Measurements from ENCODE around the gene OR2Y1.

The OR2Y1 gene

DNA sequence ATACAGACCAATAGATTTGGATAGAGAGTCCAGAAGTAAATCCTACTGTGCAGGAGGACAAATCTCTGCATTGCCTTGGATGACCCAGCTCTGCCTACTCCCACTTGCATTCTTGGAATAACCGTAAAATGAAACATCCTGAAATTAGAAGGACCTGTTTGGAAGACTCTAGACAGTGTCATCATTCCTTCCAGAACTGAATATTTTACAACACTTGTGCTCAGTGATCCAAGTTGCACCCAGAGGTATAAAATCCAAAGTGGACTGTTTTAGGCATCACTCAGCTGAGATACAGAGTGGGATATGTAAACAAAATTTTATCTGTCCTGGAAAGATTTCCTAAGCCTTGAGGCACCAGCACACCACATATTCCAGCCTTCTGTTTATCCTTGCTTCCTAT, 43.7 kb downstream of the OR2Y1 start:
- POLR2A ChIA-PET: no interaction called here
- no peak for DNase-seq (ENCODE audit: extremely low spot score)
- CTCF ChIA-PET: no interaction called here
- TF ChIP-seq, protein P1, sequence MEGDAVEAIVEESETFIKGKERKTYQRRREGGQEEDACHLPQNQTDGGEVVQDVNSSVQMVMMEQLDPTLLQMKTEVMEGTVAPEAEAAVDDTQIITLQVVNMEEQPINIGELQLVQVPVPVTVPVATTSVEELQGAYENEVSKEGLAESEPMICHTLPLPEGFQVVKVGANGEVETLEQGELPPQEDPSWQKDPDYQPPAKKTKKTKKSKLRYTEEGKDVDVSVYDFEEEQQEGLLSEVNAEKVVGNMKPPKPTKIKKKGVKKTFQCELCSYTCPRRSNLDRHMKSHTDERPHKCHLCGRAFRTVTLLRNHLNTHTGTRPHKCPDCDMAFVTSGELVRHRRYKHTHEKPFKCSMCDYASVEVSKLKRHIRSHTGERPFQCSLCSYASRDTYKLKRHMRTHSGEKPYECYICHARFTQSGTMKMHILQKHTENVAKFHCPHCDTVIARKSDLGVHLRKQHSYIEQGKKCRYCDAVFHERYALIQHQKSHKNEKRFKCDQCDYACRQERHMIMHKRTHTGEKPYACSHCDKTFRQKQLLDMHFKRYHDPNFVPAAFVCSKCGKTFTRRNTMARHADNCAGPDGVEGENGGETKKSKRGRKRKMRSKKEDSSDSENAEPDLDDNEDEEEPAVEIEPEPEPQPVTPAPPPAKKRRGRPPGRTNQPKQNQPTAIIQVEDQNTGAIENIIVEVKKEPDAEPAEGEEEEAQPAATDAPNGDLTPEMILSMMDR (IDR thresholded peaks at IDR 0.05; ENCODE audit: control extremely low read depth, extremely low read depth, low read depth, missing control alignments): no peak

DNA sequence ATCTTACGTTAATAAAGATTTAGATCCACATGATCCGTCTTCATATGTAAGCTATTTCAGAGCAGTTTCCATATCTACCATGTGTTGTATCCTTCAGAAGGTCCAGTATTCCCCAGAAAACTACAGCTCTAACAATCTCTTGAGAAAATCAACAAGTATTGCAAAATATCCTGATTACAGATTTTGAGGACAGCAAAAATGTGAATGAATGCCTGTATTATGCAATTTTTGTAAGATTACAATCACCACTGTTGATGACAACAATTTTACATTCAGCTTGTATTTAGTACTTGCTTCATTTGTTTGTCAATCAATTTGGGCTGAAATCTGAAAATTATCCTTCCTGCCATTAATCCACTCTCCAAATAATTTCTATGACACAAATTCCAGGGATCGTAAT, 47.4 kb downstream of the OR2Y1 start:
- TF ChIP-seq, protein P1 (IDR thresholded peaks at IDR 0.05; ENCODE audit: control extremely low read depth, extremely low read depth, low read depth, missing control alignments): no peak
- CTCF ChIA-PET: interaction anchor here (1.4 kb wide), 1 partner anchor 26 kb away, joined by 3 read pairs; no protein-coding TSS in a partner anchor
- POLR2A ChIA-PET: no interaction called here
- DNase-seq (ENCODE audit: extremely low spot score): no peak

DNA sequence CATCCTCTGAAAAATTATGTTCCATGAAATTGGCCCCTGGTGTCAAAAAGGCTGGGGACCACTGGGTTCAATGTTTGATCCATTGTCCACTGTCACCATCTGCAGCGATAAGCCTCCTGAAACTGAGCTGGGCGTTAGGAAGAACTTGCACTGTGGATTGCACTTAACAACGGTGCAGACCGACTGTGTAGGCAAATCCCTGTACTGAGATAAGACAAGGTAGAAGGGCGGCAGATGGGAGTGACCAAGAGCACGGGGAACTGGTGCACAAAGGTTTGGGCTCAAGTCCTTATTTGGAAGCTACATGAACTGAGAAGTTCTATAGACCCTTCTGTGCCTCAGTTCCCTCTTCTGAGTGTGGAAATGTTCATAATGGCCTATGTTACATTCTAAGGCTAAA, 48.8 kb downstream of the OR2Y1 start:
- POLR2A ChIA-PET: no interaction called here
- DNase-seq (ENCODE audit: extremely low spot score): no peak
- TF ChIP-seq, protein P1 (IDR thresholded peaks at IDR 0.05; ENCODE audit: control extremely low read depth, extremely low read depth, low read depth, missing control alignments): no peak
- CTCF ChIA-PET: interaction anchor here (0.9 kb wide), 1 partner anchor 16 kb away, joined by 3 read pairs; no protein-coding TSS in a partner anchor

DNA sequence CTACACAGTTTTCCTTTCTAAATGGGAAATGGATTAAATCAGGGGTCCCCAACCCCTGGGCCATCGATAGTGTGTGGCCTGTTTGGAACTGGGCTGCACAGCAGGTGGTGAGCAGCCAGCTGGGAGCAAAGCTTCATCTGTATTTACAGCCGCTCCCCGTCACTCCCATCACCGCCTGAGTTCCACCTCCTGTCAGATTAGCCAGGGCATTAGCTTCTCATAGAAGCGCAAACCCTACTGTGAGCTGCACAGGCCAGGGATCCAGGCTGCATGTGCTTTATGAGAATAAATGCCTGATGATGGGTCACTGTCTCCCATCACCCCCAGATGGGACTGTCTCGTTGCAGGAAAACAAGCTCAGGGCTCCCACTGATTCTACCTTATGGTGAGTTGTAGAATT, 49.3 kb downstream of the OR2Y1 start:
- ChIA-PET CTCF (interaction anchor here (0.9 kb wide), 1 partner anchor 16 kb away, joined by 3 read pairs; no protein-coding TSS in a partner anchor), POLR2A (no interaction called here)
- DNase-seq (ENCODE audit: extremely low spot score): no peak
- TF ChIP-seq, protein P1 (IDR thresholded peaks at IDR 0.05; ENCODE audit: control extremely low read depth, extremely low read depth, low read depth, missing control alignments): no peak

DNA sequence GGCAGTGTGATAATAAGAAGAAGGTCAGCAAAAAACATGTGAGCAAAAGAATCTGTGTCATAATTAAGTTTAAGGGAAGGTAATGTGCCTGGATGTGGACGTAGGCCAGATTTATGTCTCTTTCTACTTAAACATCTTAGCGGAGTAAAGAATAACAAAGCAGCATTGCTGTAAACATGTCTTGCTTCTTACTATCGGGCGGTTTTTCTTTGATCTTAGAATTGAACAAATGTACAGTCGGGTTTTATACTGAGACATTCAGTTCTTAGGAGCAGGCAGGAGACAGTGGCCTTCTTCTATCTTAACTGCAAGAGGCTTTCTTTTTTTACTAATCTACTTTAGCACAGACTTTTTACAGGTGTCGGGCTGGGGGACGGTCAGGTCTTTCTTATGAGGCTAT, 50.1 kb downstream of the OR2Y1 start:
- TF ChIP-seq, protein P1 (IDR thresholded peaks at IDR 0.05; ENCODE audit: control extremely low read depth, extremely low read depth, low read depth, missing control alignments): no peak
- CTCF ChIA-PET: interaction anchor here (1.0 kb wide), 1 partner anchor 12 kb away, joined by 3 read pairs; no protein-coding TSS in a partner anchor
- POLR2A ChIA-PET: no interaction called here
- DNase-seq (ENCODE audit: extremely low spot score): no peak
